Measurements from ENCODE around the gene ZNF678.

Gene ZNF678

GRCh38 chr1:227563324-227564201 is at the start of gene ZNF678:
ZNF678 (plus strand) TSS chr1:227563556; CDS start chr1:227650992, 87,436 bp downstream.
- H3K4me1 ChIP-seq (ENCODE audit: control insufficient read depth, insufficient read depth, low read length): 0 out of 2 replicates have a peak, but pooled peaks cover 2% of the 10 kb centered on the region
- WGBS (ENCODE audit: insufficient coverage, insufficient read length): no CpG with 5 or more reads among the region's 39 CpGs
- peak; percentile 91 for DNase-seq (ENCODE audit: low read depth, low spot score)
- no peak within 1 kb of the TSS for H3K27ac ChIP-seq (ENCODE audit: low read length)
- no peaks in the 10 kb centered on the region for H3K36me3 ChIP-seq (ENCODE audit: control insufficient read depth, insufficient read depth, low read length)
- H3K27me3 ChIP-seq (ENCODE audit: control insufficient read depth, insufficient read depth, low read length): no peaks in the 10 kb centered on the region
- no peaks in the 10 kb centered on the region for H3K9me3 ChIP-seq (ENCODE audit: control insufficient read depth, insufficient read depth, low read length)
- peak within 1 kb of the TSS; percentile 93; the same call in 1 of the 2 replicates for H3K4me3 ChIP-seq (ENCODE audit: low read length)

GRCh38 chr1:227518876-227519275 is 44.5 kb upstream of the ZNF678 start:
- Histone ChIP-seq H3K27ac (ENCODE audit: low read length) (no peak overlapping the region), H3K4me1 (ENCODE audit: control insufficient read depth, insufficient read depth, low read length) (peaks cover 1% of the 10 kb centered on the region; the same call in 1 of the 2 replicates), H3K4me3 (ENCODE audit: low read length) (no peak overlapping the region), H3K27me3 (ENCODE audit: control insufficient read depth, insufficient read depth, low read length) (no peaks in the 10 kb centered on the region), H3K9me3 (ENCODE audit: control insufficient read depth, insufficient read depth, low read length) (no peaks in the 10 kb centered on the region), H3K36me3 (ENCODE audit: control insufficient read depth, insufficient read depth, low read length) (no peaks in the 10 kb centered on the region)
- WGBS (ENCODE audit: insufficient coverage, insufficient read length): no CpG with 5 or more reads among the region's 4 CpGs
- DNase-seq (ENCODE audit: low read depth, low spot score): no peak

DNA sequence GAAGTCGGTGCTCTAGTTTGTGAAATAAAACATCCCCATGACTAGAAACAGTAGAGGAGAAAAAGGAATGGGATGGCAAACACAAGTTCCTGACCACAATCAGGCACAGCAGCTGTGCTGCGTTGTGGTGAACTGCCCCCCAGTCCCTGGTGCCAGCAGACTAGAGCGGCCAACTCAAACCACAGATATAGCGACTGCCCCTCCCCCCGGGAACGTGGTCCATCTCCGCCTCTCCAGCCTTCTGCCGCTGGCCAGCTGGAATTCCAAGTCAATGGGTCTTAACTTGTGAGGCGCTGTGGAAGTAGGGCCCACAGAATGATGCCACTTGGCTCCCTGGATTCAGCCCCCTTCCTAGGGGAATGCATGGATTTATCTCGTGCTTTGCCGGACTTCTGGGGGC is 41.6 kb upstream of the ZNF678 start:
- H3K4me1 ChIP-seq (ENCODE audit: control insufficient read depth, insufficient read depth, low read length): peaks cover 1% of the 10 kb centered on the region; the same call in 1 of the 2 replicates
- no peak overlapping the region for H3K27ac ChIP-seq (ENCODE audit: low read length)
- H3K27me3 ChIP-seq (ENCODE audit: control insufficient read depth, insufficient read depth, low read length): no peaks in the 10 kb centered on the region
- H3K36me3 ChIP-seq (ENCODE audit: control insufficient read depth, insufficient read depth, low read length): no peaks in the 10 kb centered on the region
- no peaks in the 10 kb centered on the region for H3K9me3 ChIP-seq (ENCODE audit: control insufficient read depth, insufficient read depth, low read length)
- no peak overlapping the region for H3K4me3 ChIP-seq (ENCODE audit: low read length)
- no CpG with 5 or more reads among the region's 11 CpGs for WGBS (ENCODE audit: insufficient coverage, insufficient read length)
- no peak for DNase-seq (ENCODE audit: low read depth, low spot score)

- WGBS (ENCODE audit: insufficient coverage, insufficient read length): no CpG with 5 or more reads among the region's 2 CpGs
- Histone ChIP-seq H3K4me1 (ENCODE audit: control insufficient read depth, insufficient read depth, low read length) (peaks cover 1% of the 10 kb centered on the region; the same call in 1 of the 2 replicates), H3K27me3 (ENCODE audit: control insufficient read depth, insufficient read depth, low read length) (no peaks in the 10 kb centered on the region), H3K36me3 (ENCODE audit: control insufficient read depth, insufficient read depth, low read length) (no peaks in the 10 kb centered on the region), H3K27ac (ENCODE audit: low read length) (no peak overlapping the region), H3K4me3 (ENCODE audit: low read length) (no peak overlapping the region), H3K9me3 (ENCODE audit: control insufficient read depth, insufficient read depth, low read length) (no peaks in the 10 kb centered on the region)
- no peak for DNase-seq (ENCODE audit: low read depth, low spot score)
Measured at GRCh38 chr1:227526524-227526923, 36.8 kb upstream of the ZNF678 start.

DNA sequence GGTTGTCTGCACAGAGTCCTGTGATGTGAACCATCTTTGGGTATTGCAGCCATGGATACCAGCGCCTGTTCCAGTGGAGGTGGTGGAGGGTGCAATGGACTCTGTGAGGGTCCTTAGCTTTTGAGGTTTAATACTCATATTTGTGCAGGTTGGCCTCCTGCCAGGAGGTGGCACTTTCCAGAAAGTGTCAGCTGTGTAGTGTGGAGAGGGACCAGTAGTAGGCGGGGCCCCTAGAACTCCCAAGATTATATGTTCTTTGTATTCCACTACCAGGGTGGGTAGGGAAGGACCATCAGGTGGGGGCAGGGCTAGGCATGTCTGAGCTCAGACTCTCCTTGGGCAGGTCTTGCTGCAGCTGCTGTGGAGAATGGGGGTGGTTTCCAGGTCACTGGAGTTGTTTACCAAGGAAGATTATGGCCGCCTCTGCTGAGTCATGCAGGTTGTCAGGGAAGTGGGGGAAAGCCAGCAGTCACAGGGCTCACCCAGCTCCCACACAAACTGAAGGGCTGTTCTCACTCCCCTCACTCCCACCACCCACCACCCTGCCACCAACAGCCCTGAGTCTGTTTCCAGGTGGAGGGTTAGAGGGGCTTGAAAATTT is 31.2 kb upstream of the ZNF678 start:
- no CpG with 5 or more reads among the region's 3 CpGs for WGBS (ENCODE audit: insufficient coverage, insufficient read length)
- DNase-seq (ENCODE audit: low read depth, low spot score): no peak

GRCh38 chr1:227540170-227541098 is 22.9 kb upstream of the ZNF678 start:
- Histone ChIP-seq H3K4me1 (ENCODE audit: control insufficient read depth, insufficient read depth, low read length) (no peaks in the 10 kb centered on the region; the same call in 1 of the 2 replicates), H3K27me3 (ENCODE audit: control insufficient read depth, insufficient read depth, low read length) (peaks cover 3% of the 10 kb centered on the region; the same call in 1 of the 2 replicates), H3K9me3 (ENCODE audit: control insufficient read depth, insufficient read depth, low read length) (no peaks in the 10 kb centered on the region), H3K36me3 (ENCODE audit: control insufficient read depth, insufficient read depth, low read length) (no peaks in the 10 kb centered on the region), H3K4me3 (ENCODE audit: low read length) (no peak overlapping the region), H3K27ac (ENCODE audit: low read length) (no peak overlapping the region)
- DNase-seq (ENCODE audit: low read depth, low spot score): no peak
- no CpG with 5 or more reads among the region's 5 CpGs for WGBS (ENCODE audit: insufficient coverage, insufficient read length)

More for the DNA sequence above, 31.2 kb upstream of the ZNF678 start:
- H3K4me3 ChIP-seq (ENCODE audit: low read length): no peak overlapping the region
- 0 out of 2 replicates have a peak, but pooled peaks cover 2% of the 10 kb centered on the region for H3K9me3 ChIP-seq (ENCODE audit: control insufficient read depth, insufficient read depth, low read length)
- H3K4me1 ChIP-seq (ENCODE audit: control insufficient read depth, insufficient read depth, low read length): no peaks in the 10 kb centered on the region
- no peak overlapping the region for H3K27ac ChIP-seq (ENCODE audit: low read length)
- H3K36me3 ChIP-seq (ENCODE audit: control insufficient read depth, insufficient read depth, low read length): no peaks in the 10 kb centered on the region
- H3K27me3 ChIP-seq (ENCODE audit: control insufficient read depth, insufficient read depth, low read length): no peaks in the 10 kb centered on the region

- DNase-seq (ENCODE audit: low read depth, low spot score): no peak
- Histone ChIP-seq H3K27ac (ENCODE audit: low read length) (no peak overlapping the region), H3K9me3 (ENCODE audit: control insufficient read depth, insufficient read depth, low read length) (no peaks in the 10 kb centered on the region), H3K36me3 (ENCODE audit: control insufficient read depth, insufficient read depth, low read length) (no peaks in the 10 kb centered on the region), H3K27me3 (ENCODE audit: control insufficient read depth, insufficient read depth, low read length) (peaks cover 3% of the 10 kb centered on the region; the same call in 1 of the 2 replicates), H3K4me1 (ENCODE audit: control insufficient read depth, insufficient read depth, low read length) (no peaks in the 10 kb centered on the region; the same call in 1 of the 2 replicates), H3K4me3 (ENCODE audit: low read length) (no peak overlapping the region)
- no CpG with 5 or more reads among the region's 5 CpGs for WGBS (ENCODE audit: insufficient coverage, insufficient read length)
Measured at GRCh38 chr1:227541129-227541528, 22.2 kb upstream of the ZNF678 start.

DNA sequence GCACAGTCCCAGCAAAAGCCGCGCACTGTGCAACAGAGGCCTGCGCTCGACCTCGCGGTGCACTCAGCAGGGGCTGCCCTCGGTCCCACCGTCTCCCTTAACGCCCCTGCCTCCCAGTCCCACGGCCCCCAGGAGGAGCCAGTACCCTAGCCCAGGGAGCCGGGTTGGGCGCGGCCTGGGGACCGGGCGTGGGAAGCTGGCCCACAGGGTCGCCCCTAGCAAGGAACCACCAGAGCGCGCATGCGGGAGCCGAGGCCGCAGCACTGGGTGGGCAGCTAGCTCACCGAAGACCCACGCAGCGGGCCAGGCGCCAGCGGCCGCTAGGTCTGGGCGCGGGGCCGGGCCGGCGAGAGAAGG is 21.6 kb upstream of the ZNF678 start:
- Histone ChIP-seq H3K27me3 (ENCODE audit: control insufficient read depth, insufficient read depth, low read length) (peaks cover 3% of the 10 kb centered on the region; the same call in 1 of the 2 replicates), H3K27ac (ENCODE audit: low read length) (no peak overlapping the region), H3K9me3 (ENCODE audit: control insufficient read depth, insufficient read depth, low read length) (no peaks in the 10 kb centered on the region), H3K4me1 (ENCODE audit: control insufficient read depth, insufficient read depth, low read length) (no peaks in the 10 kb centered on the region; the same call in 1 of the 2 replicates), H3K36me3 (ENCODE audit: control insufficient read depth, insufficient read depth, low read length) (no peaks in the 10 kb centered on the region), H3K4me3 (ENCODE audit: low read length) (peak overlapping the region; percentile 29; the same call in 1 of the 2 replicates)
- WGBS (ENCODE audit: insufficient coverage, insufficient read length): no CpG with 5 or more reads among the region's 32 CpGs
- no peak for DNase-seq (ENCODE audit: low read depth, low spot score)

GRCh38 chr1:227542153-227543120 is 20.9 kb upstream of the ZNF678 start:
- H3K27ac ChIP-seq (ENCODE audit: low read length): no peak overlapping the region
- H3K4me1 ChIP-seq (ENCODE audit: control insufficient read depth, insufficient read depth, low read length): no peaks in the 10 kb centered on the region; the same call in 1 of the 2 replicates
- H3K4me3 ChIP-seq (ENCODE audit: low read length): peak overlapping the region; percentile 29; the same call in 1 of the 2 replicates
- H3K9me3 ChIP-seq (ENCODE audit: control insufficient read depth, insufficient read depth, low read length): no peaks in the 10 kb centered on the region
- peaks cover 3% of the 10 kb centered on the region; the same call in 1 of the 2 replicates for H3K27me3 ChIP-seq (ENCODE audit: control insufficient read depth, insufficient read depth, low read length)
- DNase-seq (ENCODE audit: low read depth, low spot score): peak; percentile 60
- H3K36me3 ChIP-seq (ENCODE audit: control insufficient read depth, insufficient read depth, low read length): no peaks in the 10 kb centered on the region
- no CpG with 5 or more reads among the region's 84 CpGs for WGBS (ENCODE audit: insufficient coverage, insufficient read length)
